Muscle layer of duodenum (tissue), 2 donors: Measurements from ENCODE around the gene FADS1.

ENCODE experiments used
- H3K27ac ChIP-seq: one replicate; pipeline ENCODE4 v1.7.0; 2013; ENCODE audit warnings: mild to moderate bottlenecking, low read length
- H3K27me3 ChIP-seq: one replicate; pipeline ENCODE4 v1.7.0; 2013; ENCODE audit warnings: low read depth, mild to moderate bottlenecking, control low read depth, low read length
- H3K36me3 ChIP-seq, 2 donors: one replicate each; pipeline ENCODE4 v1.7.0; 2013; ENCODE audit warnings: low read length in 2 of 2, control low read depth in 1 of 2, mild to moderate bottlenecking in 1 of 2; ENCODE audit not compliant: insufficient read depth in 2 of 2, control insufficient read depth in 1 of 2
- H3K4me1 ChIP-seq, 2 donors: one replicate each; pipeline ENCODE4 v1.7.0; 2013; ENCODE audit warnings: low read length in 2 of 2, mild to moderate bottlenecking in 2 of 2, control low read depth in 1 of 2, moderate library complexity in 1 of 2; ENCODE audit not compliant: insufficient read depth in 2 of 2, control insufficient read depth in 1 of 2
- H3K4me3 ChIP-seq, 2 donors: one replicate each; pipeline ENCODE4 v1.7.0; 2013; ENCODE audit warnings: low read length in 2 of 2, low read depth in 1 of 2, mild to moderate bottlenecking in 1 of 2
- H3K9me3 ChIP-seq, 2 donors: one replicate each; pipeline ENCODE4 v1.7.0; 2013; ENCODE audit warnings: low read length in 2 of 2, control low read depth in 1 of 2, mild to moderate bottlenecking in 1 of 2; ENCODE audit not compliant: control insufficient read depth in 1 of 2
- donor health status: healthy.

FADS1 gene

GRCh38 chr11:61816736-61817455 lies at the start of gene FADS1:
Gene FADS1, minus strand, starts transcription at chr11:61817003. Its CDS starts 74 bp downstream, at chr11:61816929.
- Histone ChIP-seq H3K36me3 (peaks cover 8 to 11% of the 10 kb centered on the region in 2 donors), H3K27ac (peak within 1 kb of the TSS; percentile 89), H3K9me3 (no peaks in the 10 kb centered on the region), H3K27me3 (no peaks in the 10 kb centered on the region), H3K4me3 (peak within 1 kb of the TSS; percentile 69 to 70), H3K4me1 (peaks cover 0 to 9% of the 10 kb centered on the region in 2 donors)

GRCh38 chr11:61866231-61866957 lies 49.6 kb upstream of the FADS1 start:
- Histone ChIP-seq H3K27me3 (no peaks in the 10 kb centered on the region), H3K4me3 (no peak overlapping the region), H3K36me3 (peaks cover 9 to 25% of the 10 kb centered on the region in 2 donors), H3K4me1 (peaks cover 4 to 5% of the 10 kb centered on the region in 2 donors), H3K27ac (no peak overlapping the region), H3K9me3 (no peaks in the 10 kb centered on the region)

- H3K36me3 ChIP-seq, result peaks cover 9 to 25% of the 10 kb centered on the region in 2 donors
- H3K4me1 ChIP-seq, result peaks cover 0 to under 1% of the 10 kb centered on the region in 2 donors
- H3K4me3 ChIP-seq, result no peak overlapping the region
- no peaks in the 10 kb centered on the region for H3K27me3 ChIP-seq
- H3K9me3 ChIP-seq, result no peaks in the 10 kb centered on the region
- H3K27ac ChIP-seq, result no peak overlapping the region
Observed at GRCh38 chr11:61864814-61865775, 48.3 kb upstream of the FADS1 start.

- Histone ChIP-seq H3K9me3 (no peaks in the 10 kb centered on the region), H3K4me3 (no peak overlapping the region), H3K36me3 (peaks cover 9 to 25% of the 10 kb centered on the region in 2 donors), H3K27ac (no peak overlapping the region), H3K27me3 (no peaks in the 10 kb centered on the region), H3K4me1 (peaks cover 0 to 3% of the 10 kb centered on the region in 2 donors)
Observed at GRCh38 chr11:61863548-61864081, 46.8 kb upstream of the FADS1 start.

GRCh38 chr11:61862714-61863547 lies 46.1 kb upstream of the FADS1 start:
- H3K9me3 ChIP-seq, result no peaks in the 10 kb centered on the region
- H3K4me1 ChIP-seq, result peaks cover 0 to 3% of the 10 kb centered on the region in 2 donors
- no peak overlapping the region for H3K4me3 ChIP-seq
- no peak overlapping the region for H3K27ac ChIP-seq
- H3K27me3 ChIP-seq, result no peaks in the 10 kb centered on the region
- peaks cover 9 to 25% of the 10 kb centered on the region in 2 donors for H3K36me3 ChIP-seq

GRCh38 chr11:61861634-61862033 lies 44.8 kb upstream of the FADS1 start:
- no peaks in the 10 kb centered on the region for H3K27me3 ChIP-seq
- peaks cover 9 to 31% of the 10 kb centered on the region in 2 donors for H3K36me3 ChIP-seq
- H3K9me3 ChIP-seq, result no peaks in the 10 kb centered on the region
- peaks cover 0 to 3% of the 10 kb centered on the region in 2 donors for H3K4me1 ChIP-seq
- H3K4me3 ChIP-seq, result no peak overlapping the region
- H3K27ac ChIP-seq, result no peak overlapping the region

- H3K4me3 ChIP-seq, result no peak overlapping the region
- H3K27ac ChIP-seq, result no peak overlapping the region
- H3K27me3 ChIP-seq, result no peaks in the 10 kb centered on the region
- H3K36me3 ChIP-seq, result peaks cover 6 to 23% of the 10 kb centered on the region in 2 donors
- no peaks in the 10 kb centered on the region for H3K9me3 ChIP-seq
- peaks cover 0 to 3% of the 10 kb centered on the region in 2 donors for H3K4me1 ChIP-seq
Observed at GRCh38 chr11:61860054-61860903, 43.5 kb upstream of the FADS1 start.

- no peaks in the 10 kb centered on the region for H3K27me3 ChIP-seq
- no peak overlapping the region for H3K27ac ChIP-seq
- H3K9me3 ChIP-seq, result no peaks in the 10 kb centered on the region
- no peak overlapping the region for H3K4me3 ChIP-seq
- peaks cover 0 to 3% of the 10 kb centered on the region in 2 donors for H3K4me1 ChIP-seq
- peaks cover 6 to 8% of the 10 kb centered on the region in 2 donors for H3K36me3 ChIP-seq
Observed at GRCh38 chr11:61855939-61856680, 39.3 kb upstream of the FADS1 start.

- H3K9me3 ChIP-seq, result no peaks in the 10 kb centered on the region
- H3K4me1 ChIP-seq, result peaks cover 0 to 3% of the 10 kb centered on the region in 2 donors
- no peak overlapping the region for H3K27ac ChIP-seq
- peaks cover 6 to 8% of the 10 kb centered on the region in 2 donors for H3K36me3 ChIP-seq
- no peak overlapping the region for H3K4me3 ChIP-seq
- no peaks in the 10 kb centered on the region for H3K27me3 ChIP-seq
Observed at GRCh38 chr11:61854966-61855714, 38.3 kb upstream of the FADS1 start.
